H9 (cell line): ENCODE measurements around the gene TMEM217. TPM values are rescaled to one million over a fixed set of nuclear protein-coding genes. Genes with fewer than 3 reads are reported as not detected.

ENCODE experiments used
- DNase-seq: peaks from one replicate; pipeline ENCODE4 v3.0.0-alpha.2; 2017
- H2AFZ ChIP-seq: one replicate; pipeline ENCODE4 v1.6.1; 2013; ENCODE audit warnings: mild to moderate bottlenecking, low read length, control low read depth, moderate library complexity
- H2AK5ac ChIP-seq: 2 replicates; pipeline ENCODE4 v1.6.1; 2013; ENCODE audit warnings: low read length, control low read depth, mixed read lengths; ENCODE audit not compliant: insufficient read length
- H2BK120ac ChIP-seq: one replicate; pipeline ENCODE4 v1.6.1; 2013; ENCODE audit warnings: low read depth, mild to moderate bottlenecking, low read length, control low read depth, inconsistent platforms; ENCODE audit not compliant: poor library complexity, severe bottlenecking
- H2BK12ac ChIP-seq: 2 replicates; pipeline ENCODE4 v1.6.1; 2013; ENCODE audit warnings: low read length, control low read depth, mixed read lengths, low read depth; ENCODE audit not compliant: insufficient read length
- H2BK15ac ChIP-seq: 2 replicates; pipeline ENCODE4 v1.6.1; 2013; ENCODE audit warnings: low read depth, low read length, control low read depth
- H2BK20ac ChIP-seq: one replicate; pipeline ENCODE4 v1.6.1; 2013; ENCODE audit warnings: low read depth, mild to moderate bottlenecking, low read length, control low read depth, inconsistent platforms; ENCODE audit not compliant: poor library complexity, severe bottlenecking
- H2BK5ac ChIP-seq: 2 replicates; pipeline ENCODE4 v1.6.1; 2013; ENCODE audit warnings: low read length, control low read depth, mixed read lengths; ENCODE audit not compliant: insufficient read length
- H3K14ac ChIP-seq: 2 replicates; pipeline ENCODE4 v1.6.1; 2013; ENCODE audit warnings: low read length, control low read depth; ENCODE audit not compliant: insufficient read depth
- H3K18ac ChIP-seq: 2 replicates; pipeline ENCODE4 v1.6.1; 2013; ENCODE audit warnings: low read depth, mild to moderate bottlenecking, mixed read lengths, low read length, control low read depth; ENCODE audit not compliant: insufficient read length
- H3K23ac ChIP-seq: 2 replicates; pipeline ENCODE4 v1.6.1; 2013; ENCODE audit warnings: low read length, control low read depth, mixed read lengths, low read depth; ENCODE audit not compliant: insufficient read length
- H3K23me2 ChIP-seq: 2 replicates; pipeline ENCODE4 v1.6.1; 2013; ENCODE audit warnings: low read depth, mild to moderate bottlenecking, mixed read lengths, low read length, control low read depth; ENCODE audit not compliant: insufficient read length, poor library complexity, severe bottlenecking
- H3K27ac ChIP-seq: 2 replicates; pipeline ENCODE4 v1.5.1; 2013; ENCODE audit warnings: low read length, control low read depth, mixed read lengths, low read depth; ENCODE audit not compliant: insufficient read length
- H3K27me3 ChIP-seq: 2 replicates; pipeline ENCODE4 v1.6.1; 2013; ENCODE audit warnings: low read length, control low read depth, inconsistent platforms; ENCODE audit not compliant: insufficient read depth
- H3K4ac ChIP-seq: 2 replicates; pipeline ENCODE4 v1.6.1; 2013; ENCODE audit warnings: low read depth, mild to moderate bottlenecking, control low read depth, inconsistent platforms, low read length, moderate library complexity
- H3K4me1 ChIP-seq: 2 replicates; pipeline ENCODE4 v1.6.1; 2013; ENCODE audit warnings: low read length, control low read depth, inconsistent platforms; ENCODE audit not compliant: insufficient read depth
- H3K4me2 ChIP-seq: 2 replicates; pipeline ENCODE4 v1.6.1; 2013; ENCODE audit warnings: low read length, control low read depth, mixed read lengths; ENCODE audit not compliant: insufficient read length, insufficient read depth
- H3K56ac ChIP-seq: 2 replicates; pipeline ENCODE4 v1.6.1; 2013; ENCODE audit warnings: low read depth, mild to moderate bottlenecking, mixed read lengths, low read length, control low read depth; ENCODE audit not compliant: insufficient read length
- H3K79me1 ChIP-seq: 2 replicates; pipeline ENCODE4 v1.6.1; 2013; ENCODE audit warnings: low read depth, mild to moderate bottlenecking, moderate library complexity, low read length, control low read depth, inconsistent platforms; ENCODE audit not compliant: insufficient read depth, poor library complexity, severe bottlenecking
- H3K79me2 ChIP-seq: 2 replicates; pipeline ENCODE4 v1.6.1; 2013; ENCODE audit warnings: low read length, control low read depth, inconsistent platforms; ENCODE audit not compliant: insufficient read depth
- H3K9ac ChIP-seq: 2 replicates; pipeline ENCODE4 v1.6.1; 2013; ENCODE audit warnings: low read length, control low read depth, mixed read lengths; ENCODE audit not compliant: insufficient read length; ENCODE audit errors: extremely low read depth
- H3K9me3 ChIP-seq: one replicate; pipeline ENCODE4 v1.6.1; 2013; ENCODE audit warnings: low read depth, low read length, inconsistent platforms; ENCODE audit not compliant: control insufficient read depth
- H3T11ph ChIP-seq: one replicate; pipeline ENCODE4 v1.6.1; 2013; ENCODE audit warnings: mild to moderate bottlenecking, low read length, control low read depth, inconsistent platforms
- H4K20me1 ChIP-seq: one replicate; pipeline ENCODE4 v1.6.1; 2013; ENCODE audit not compliant: control insufficient read depth, insufficient read length, insufficient read depth
- H4K5ac ChIP-seq: 2 replicates; pipeline ENCODE4 v1.6.1; 2013; ENCODE audit warnings: low read depth, mild to moderate bottlenecking, mixed read lengths, low read length, control low read depth; ENCODE audit not compliant: insufficient read length
- H4K8ac ChIP-seq: replicated peaks from 2 replicates; pipeline ENCODE4 v1.6.1; 2013; ENCODE audit warnings: low read length, control low read depth, mixed read lengths, low read depth; ENCODE audit not compliant: insufficient read length
- H4K91ac ChIP-seq: 2 replicates; pipeline ENCODE4 v1.6.1; 2013; ENCODE audit warnings: low read depth, mild to moderate bottlenecking, moderate library complexity, mixed read lengths, low read length, control low read depth; ENCODE audit not compliant: insufficient read length
- H3K27ac Mint-ChIP-seq, 3 experiments: 2 replicates in 2 of 3; 3 replicates in 1 of 3; pipeline ENCODE4 v1.8.0; 2020 to 2021; ENCODE audit warnings: mixed read lengths in 3 of 3, mild to moderate bottlenecking in 1 of 3, moderate library complexity in 1 of 3
- H3K27me3 Mint-ChIP-seq: 2 replicates; pipeline ENCODE4 v1.8.0; 2021; ENCODE audit warnings: low read depth, mild to moderate bottlenecking, moderate library complexity, mixed read lengths
- H3K36me3 Mint-ChIP-seq, 3 experiments: 2 replicates in 2 of 3; 3 replicates in 1 of 3; pipeline ENCODE4 v1.8.0; 2020 to 2021; ENCODE audit warnings: low read depth in 3 of 3, mixed read lengths in 3 of 3; ENCODE audit not compliant: insufficient read depth in 1 of 3
- H3K4me1 Mint-ChIP-seq, 2 experiments: 2 replicates each; pipeline ENCODE4 v1.8.0; 2020; ENCODE audit warnings: mixed read lengths in 2 of 2
- H3K4me3 Mint-ChIP-seq, 2 experiments: 2 replicates in 1 of 2; 3 replicates in 1 of 2; pipeline ENCODE4 v1.8.0; 2020 to 2021; ENCODE audit warnings: mild to moderate bottlenecking in 2 of 2, mixed read lengths in 2 of 2, moderate library complexity in 1 of 2
- H3K9me3 Mint-ChIP-seq, 2 experiments: 2 replicates in 1 of 2; 3 replicates in 1 of 2; pipeline ENCODE4 v1.8.0; 2020; ENCODE audit warnings: mild to moderate bottlenecking in 2 of 2, mixed read lengths in 2 of 2, moderate library complexity in 1 of 2
- WGBS: extraction: QIAGEN DNeasy Blood & Tissue Kit; methylation state at CpG from one replicate; pipeline ENCODE4 v1.1.7; 2013; ENCODE audit warnings: missing lambda C conversion rate, low lambda C conversion rate, mixed read lengths; ENCODE audit not compliant: insufficient read length; ENCODE audit errors: extremely low coverage; 5-methylcytosine and 5-hydroxymethylcytosine counted together
- total RNA-seq: library from RNA; stranded (reverse); gene quantifications from 2 replicates; pipeline ENCODE4 v1.2.1, GENCODE V29; 2021
- TF ChIP-seq, protein P1 (sequence below): fragments of 200-600 bp; sonication (generic); conservative IDR thresholded peaks from 3 replicates; pipeline ENCODE4 v1.8.0; 2021; ENCODE audit warnings: antibody characterized with exemption, mild to moderate bottlenecking

Gene TMEM217
- total RNA-seq, 1 experiment from 2014 or later, result 1.1 TPM

- Mint-ChIP-seq H3K4me3 (peak overlapping the region; percentile 99), H3K27ac (no peak overlapping the region), H3K4me1 (peaks cover 25 to 30% of the 10 kb centered on the region in 2 experiments), H3K27me3 (peaks cover 14% of the 10 kb centered on the region), H3K36me3 (peaks cover 0 to 3% (median 2%) of the 10 kb centered on the region in 3 experiments; a peak in 3 of 7 replicates), H3K9me3 (no peaks in the 10 kb centered on the region)
- Histone ChIP-seq H4K5ac (no peak overlapping the region), H3K4me2 (peak overlapping the region; percentile 62), H4K8ac (no peak overlapping the region), H3K56ac (no peak overlapping the region), H2BK5ac (no peak overlapping the region), H3K79me2 (peaks cover 7% of the 10 kb centered on the region; the same call in 1 of the 2 replicates), H2BK15ac (no peak overlapping the region), H3K9ac (peak overlapping the region; percentile 10), H3K23me2 (peaks cover 4% of the 10 kb centered on the region), H3K27me3 (no peaks in the 10 kb centered on the region), H2AK5ac (no peak overlapping the region), H4K91ac (no peak overlapping the region), H3K27ac (no peak overlapping the region), H2BK20ac (no peak overlapping the region), H3K9me3 (no peaks in the 10 kb centered on the region), H4K20me1 (no peaks in the 10 kb centered on the region), H3K4ac (no peak overlapping the region), H3K18ac (no peak overlapping the region), H3T11ph (no peak overlapping the region), H3K4me1 (no peaks in the 10 kb centered on the region), H3K14ac (no peak overlapping the region), H2BK120ac (no peak overlapping the region), H3K23ac (no peak overlapping the region), H2BK12ac (no peak overlapping the region), H3K79me1 (no peaks in the 10 kb centered on the region), H2AFZ (peak overlapping the region; percentile 24)
- no CpG with 5 or more reads among the region's 12 CpGs for WGBS
- no peak for DNase-seq
- TF ChIP-seq, protein P1, sequence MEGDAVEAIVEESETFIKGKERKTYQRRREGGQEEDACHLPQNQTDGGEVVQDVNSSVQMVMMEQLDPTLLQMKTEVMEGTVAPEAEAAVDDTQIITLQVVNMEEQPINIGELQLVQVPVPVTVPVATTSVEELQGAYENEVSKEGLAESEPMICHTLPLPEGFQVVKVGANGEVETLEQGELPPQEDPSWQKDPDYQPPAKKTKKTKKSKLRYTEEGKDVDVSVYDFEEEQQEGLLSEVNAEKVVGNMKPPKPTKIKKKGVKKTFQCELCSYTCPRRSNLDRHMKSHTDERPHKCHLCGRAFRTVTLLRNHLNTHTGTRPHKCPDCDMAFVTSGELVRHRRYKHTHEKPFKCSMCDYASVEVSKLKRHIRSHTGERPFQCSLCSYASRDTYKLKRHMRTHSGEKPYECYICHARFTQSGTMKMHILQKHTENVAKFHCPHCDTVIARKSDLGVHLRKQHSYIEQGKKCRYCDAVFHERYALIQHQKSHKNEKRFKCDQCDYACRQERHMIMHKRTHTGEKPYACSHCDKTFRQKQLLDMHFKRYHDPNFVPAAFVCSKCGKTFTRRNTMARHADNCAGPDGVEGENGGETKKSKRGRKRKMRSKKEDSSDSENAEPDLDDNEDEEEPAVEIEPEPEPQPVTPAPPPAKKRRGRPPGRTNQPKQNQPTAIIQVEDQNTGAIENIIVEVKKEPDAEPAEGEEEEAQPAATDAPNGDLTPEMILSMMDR, result no peak
These were observed 1.1 kb downstream of the TMEM217 start for GRCh38 chr6:37256692-37257319.
